Posterior vena cava (tissue), 2 donors: Measurements from ENCODE around the gene ADGRD2. TPM values are rescaled to one million over a fixed set of nuclear protein-coding genes. Genes with fewer than 3 reads are reported as not detected.

Experiments
- DNase-seq: peaks from one replicate; pipeline ENCODE4 v3.0.0-alpha.2; 2020; ENCODE audit warnings: low spot score
- intact Hi-C, 2 donors: fragments of 100-400 bp; cut with DNase I; formaldehyde crosslinking; loops; one replicate each; pipeline versions ENCODE4 v1.14.1 to v1.14.2; 2022 to 2023
- total RNA-seq, 2 donors: library from RNA; stranded (reverse); fragmentation: NEBNext Ultra II Directional; extraction: Animal tissue kit (Norgen Biotek cat#: 25700); gene quantifications; one replicate each; pipeline ENCODE4 v1.2.1, GENCODE V29; 2021
- donor health status: DM: yes; HTN: yes; CAD: no.
- donor health status: DM: yes; HTN: yes; CAD: no.

The ADGRD2 gene
- total RNA-seq, 2 donors from 2014 or later: not detected

GRCh38 chr9:124428751-124429529, 21.3 kb upstream of the ADGRD2 start:
- intact Hi-C loops: no loop called here
- peak; percentile 76 for DNase-seq

DNA sequence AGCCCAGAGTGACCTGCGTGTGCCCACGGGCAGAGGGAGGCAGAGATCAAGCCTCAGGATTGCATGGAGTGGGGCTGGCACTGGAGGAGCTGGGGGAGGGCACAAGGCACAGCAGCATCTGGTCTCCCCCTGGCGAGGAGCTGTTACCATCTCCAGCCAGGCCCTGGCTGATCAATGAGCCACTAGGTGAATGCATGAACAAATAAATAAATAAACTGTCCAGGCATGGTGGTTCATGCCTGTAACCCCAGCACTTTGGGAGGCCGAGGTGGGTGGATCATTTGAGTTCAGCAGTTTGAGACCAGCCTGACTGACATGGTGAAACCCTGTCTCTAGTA, 20.8 kb upstream of the ADGRD2 start:
- intact Hi-C loops: no loop called here
- DNase-seq: peak; percentile 53

DNA sequence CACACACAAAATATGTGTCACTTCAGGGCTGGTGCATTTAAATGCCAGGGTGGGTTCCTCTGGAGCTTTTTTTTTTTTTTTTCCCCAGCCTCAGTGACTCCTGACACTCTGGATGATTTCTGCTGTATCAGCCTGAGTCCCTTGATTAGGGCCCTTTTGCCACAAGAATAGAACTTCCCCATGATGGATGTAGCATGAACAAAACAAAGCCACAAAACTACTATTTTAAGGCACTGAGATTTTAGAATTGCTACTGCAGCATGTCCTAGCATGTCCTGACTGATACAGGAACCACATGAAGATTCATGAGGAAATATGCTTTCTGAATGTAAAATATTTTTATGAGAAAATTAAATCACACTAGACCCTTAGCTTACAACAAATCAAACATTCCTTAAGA, 13.9 kb upstream of the ADGRD2 start:
- DNase-seq: no peak
- intact Hi-C loops: no loop called here

- DNase-seq: no peak
- intact Hi-C loops: no loop called here
Observed at GRCh38 chr9:124437086-124437485, 13.2 kb upstream of the ADGRD2 start.

GRCh38 chr9:124438091-124438490, 12.2 kb upstream of the ADGRD2 start:
- DNase-seq: peak; percentile 34
- intact Hi-C loops: no loop called here

GRCh38 chr9:124439086-124439485, 11.2 kb upstream of the ADGRD2 start:
- intact Hi-C loops: no loop called here
- peak; percentile 1 for DNase-seq

DNA sequence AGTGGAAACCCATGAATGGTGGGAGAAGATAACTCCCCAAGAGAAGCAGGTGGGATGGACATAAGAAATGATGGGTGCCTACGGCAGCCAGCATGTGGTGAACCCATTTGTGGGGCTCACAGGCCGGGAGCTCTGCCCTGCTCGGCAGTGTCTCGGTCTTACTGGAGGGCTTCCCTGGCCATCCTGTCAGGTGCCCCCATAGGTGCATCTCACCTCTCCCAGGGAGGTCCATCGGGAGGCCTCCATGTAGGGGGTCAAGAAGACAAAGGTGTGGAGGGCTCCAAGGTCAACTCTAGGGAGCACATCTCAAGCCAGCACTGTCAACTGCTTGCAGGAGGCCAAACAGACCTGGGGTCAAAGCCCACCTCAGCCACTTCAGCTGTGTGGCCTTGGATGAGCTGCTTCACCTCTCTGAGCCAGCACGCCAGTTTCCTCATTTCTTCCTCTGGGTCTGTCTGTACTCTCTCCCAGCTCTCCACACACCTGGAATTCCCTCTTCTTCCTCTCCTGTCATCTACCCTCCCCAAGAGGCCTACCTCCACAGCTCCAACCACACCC, 10.5 kb upstream of the ADGRD2 start:
- DNase-seq: peak; percentile 44
- intact Hi-C loops: no loop called here

DNA sequence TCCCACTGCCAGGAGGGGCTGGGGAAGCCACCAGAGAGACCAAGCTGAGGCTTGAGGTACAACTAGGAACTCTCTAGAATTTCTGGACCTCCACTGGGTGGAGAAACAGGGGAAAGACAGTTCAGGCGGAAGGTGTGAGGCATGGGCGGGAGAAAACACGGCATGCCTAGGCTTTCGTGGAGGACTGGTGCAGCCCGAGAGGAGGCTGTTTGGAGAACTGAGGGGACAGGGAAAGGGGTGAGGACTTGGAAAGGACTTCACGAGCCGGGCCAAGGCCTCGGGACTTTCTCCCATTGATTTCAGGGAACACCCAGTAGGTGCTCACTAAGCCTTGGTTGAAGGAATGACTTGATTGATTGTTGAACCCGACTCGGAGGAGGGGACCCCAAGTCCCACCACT, 9.5 kb upstream of the ADGRD2 start:
- intact Hi-C loops: no loop called here
- no peak for DNase-seq

GRCh38 chr9:124441291-124441690, 9.0 kb upstream of the ADGRD2 start:
- peak; percentile 75 for DNase-seq
- intact Hi-C loops: no loop called here

DNA sequence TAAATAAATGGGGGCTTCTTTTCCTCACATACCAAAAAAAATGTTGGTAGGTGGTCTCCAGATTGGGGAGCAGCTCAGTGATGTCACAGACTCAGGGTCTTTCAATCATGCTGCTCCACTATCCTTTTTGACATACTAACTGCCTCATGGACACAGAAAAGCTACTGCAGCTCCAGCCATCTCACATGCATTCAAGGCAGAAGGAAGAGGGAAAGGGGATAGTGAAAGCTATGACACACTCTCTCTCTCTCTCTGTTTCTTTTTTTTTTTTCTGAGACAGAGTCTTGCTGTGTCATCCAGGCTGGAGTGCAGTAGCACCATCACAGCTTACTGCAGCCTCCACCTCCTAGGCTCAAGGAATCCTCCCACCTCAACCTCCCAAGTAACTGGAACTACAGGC, 7.9 kb upstream of the ADGRD2 start:
- DNase-seq: peak; percentile 1
- intact Hi-C loops: no loop called here

GRCh38 chr9:124442826-124443225, 7.4 kb upstream of the ADGRD2 start:
- intact Hi-C loops: no loop called here

GRCh38 chr9:124443625-124444024, 6.6 kb upstream of the ADGRD2 start:
- intact Hi-C loops: no loop called here
- DNase-seq: no peak

More at GRCh38 chr9:124442826-124443225, 7.4 kb upstream of the ADGRD2 start:
- peak; percentile 3 for DNase-seq

DNA sequence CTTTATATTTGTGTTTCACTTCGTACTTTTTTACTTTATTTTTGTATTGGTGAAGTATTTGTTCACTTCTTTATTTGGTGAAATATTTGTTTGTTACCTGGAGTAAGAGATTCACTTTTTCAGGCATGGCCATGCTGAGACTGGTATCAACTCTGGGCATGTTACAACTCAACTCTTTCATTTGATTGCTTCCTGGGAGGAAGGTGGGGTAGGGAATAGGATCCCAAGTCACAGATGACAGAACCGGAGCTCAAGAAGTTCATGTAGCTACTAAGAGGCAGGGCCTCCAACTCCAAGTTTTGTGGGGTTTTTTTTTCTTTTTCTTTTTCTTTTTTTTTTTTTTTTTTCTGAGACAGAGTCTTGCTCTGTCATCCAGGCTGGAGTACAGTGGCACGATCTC, 6.1 kb upstream of the ADGRD2 start:
- peak; percentile 5 for DNase-seq
- intact Hi-C loops: no loop called here

- intact Hi-C loops: no loop called here
Observed at GRCh38 chr9:124447297-124447661, 3.0 kb upstream of the ADGRD2 start.

DNA sequence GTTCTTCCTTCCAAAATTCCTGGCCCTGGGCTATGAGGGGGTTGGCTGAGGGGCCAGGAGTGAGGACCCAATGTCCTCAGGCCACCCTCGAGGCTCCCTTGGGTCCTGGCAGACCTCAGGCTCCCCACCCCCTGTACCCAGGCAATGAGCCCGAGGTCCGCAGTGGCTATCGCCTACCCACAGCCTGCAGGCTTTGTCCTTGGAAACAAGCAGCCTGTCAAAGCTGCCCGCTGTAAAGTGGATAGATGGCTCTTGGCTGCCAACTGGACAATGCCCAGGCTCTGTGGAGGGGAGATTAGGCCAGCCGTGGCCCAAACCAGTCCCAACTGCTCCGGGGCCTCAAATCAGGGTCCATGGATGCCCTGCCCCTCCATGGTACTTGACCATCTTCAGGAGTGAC, 2.2 kb upstream of the ADGRD2 start:
- intact Hi-C loops: no loop called here

More at GRCh38 chr9:124447297-124447661, 3.0 kb upstream of the ADGRD2 start:
- no peak for DNase-seq

DNA sequence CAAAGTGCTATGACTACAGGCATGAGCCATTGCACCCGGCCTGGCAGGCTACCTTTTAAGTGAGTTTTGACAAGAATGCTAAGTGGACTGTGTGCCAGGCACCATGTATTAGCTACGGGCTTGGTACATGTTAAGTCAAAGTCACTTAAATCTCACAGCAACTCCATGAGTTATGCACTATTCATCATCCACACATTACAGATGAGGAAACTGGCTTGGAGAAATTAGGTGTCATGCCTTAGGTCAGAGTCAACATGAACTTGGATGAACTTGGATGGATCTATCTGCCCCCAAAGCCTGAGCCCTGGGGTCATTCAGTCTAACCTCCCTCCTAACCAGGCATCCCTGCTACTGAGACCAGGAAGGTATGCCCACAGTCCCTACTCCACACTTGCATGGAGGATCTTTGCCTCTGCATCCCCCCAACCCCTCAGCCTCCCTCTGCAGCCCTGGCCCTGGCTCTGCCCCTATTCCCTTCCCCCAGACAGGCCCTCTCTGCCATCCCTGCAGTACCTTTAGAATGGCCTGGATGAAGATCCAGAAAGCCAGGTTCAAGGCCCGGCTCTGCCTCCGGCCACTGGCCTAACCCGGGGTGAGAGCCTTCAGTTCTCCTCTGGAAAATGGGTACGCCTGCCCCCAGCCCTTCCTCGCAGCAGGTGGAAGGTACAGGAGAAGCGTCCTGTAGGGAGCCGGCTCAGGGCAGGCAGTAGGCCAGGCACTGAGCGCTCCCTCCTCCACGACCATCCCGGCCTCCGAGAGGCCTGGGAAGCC, 685 bp upstream of the ADGRD2 start:
- intact Hi-C loops: no loop called here
- DNase-seq: peak; percentile 64

More for the DNA sequence above, 2.2 kb upstream of the ADGRD2 start:
- peak; percentile 52 for DNase-seq

DNA sequence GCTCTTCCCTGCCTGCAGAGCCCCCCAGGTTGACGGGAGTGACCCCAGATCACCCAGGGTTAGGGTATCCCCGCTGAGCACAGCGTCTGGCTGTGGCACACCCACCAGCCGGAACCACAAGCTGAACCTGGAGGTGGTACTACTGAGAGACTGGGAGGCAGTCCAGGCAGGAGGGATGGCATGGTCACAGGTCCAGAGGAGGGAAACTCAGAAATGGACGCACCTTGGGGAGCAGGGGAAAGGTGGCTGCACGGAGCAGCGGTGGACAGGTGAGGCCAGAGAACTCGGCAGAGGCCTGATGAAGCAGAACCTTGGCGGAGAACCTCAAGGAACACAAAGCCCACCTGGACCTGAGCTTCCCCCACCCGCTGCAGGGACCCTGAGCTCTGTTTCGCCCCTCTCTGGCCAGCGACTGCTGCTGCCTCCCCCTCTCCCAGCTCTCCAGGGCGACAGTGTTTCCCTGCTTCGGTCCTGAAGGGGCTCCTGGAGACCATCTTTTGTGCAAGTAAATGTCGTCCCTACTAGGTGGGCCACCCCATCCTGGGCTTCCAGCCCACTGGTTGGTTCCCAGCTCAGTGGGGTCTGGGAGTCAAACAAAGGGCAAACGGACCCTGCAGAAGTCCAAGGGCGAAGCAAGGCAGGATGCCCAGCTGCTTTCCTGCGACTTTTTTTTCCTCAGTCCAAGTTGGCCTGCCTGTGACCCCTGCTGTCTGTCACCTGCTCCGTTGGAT, 845 bp downstream of the ADGRD2 start:
- intact Hi-C loops: no loop called here
- DNase-seq: peak; percentile 68

DNA sequence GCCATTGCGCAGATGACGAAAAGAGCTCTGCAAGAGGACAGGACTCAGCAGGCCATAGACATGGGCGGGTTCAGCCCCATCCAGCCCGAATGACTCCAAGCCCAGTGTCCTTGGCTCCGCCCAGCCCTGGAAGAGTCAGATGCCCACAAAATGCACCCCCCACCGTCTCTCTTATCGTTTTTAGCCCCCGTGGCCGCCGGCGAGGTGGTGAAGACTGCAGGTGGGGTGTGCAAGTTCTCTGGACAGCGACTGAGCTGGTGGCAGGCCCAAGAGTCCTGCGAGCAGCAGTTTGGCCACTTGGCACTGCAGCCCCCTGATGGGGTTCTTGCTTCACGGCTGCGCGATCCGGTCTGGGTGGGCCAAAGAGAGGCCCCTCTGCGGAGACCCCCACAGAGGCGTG, 2.1 kb downstream of the ADGRD2 start:
- intact Hi-C loops: no loop called here
- peak; percentile 71 for DNase-seq

GRCh38 chr9:124452841-124453585, 2.8 kb downstream of the ADGRD2 start:
- intact Hi-C loops: no loop called here
- DNase-seq: peak; percentile 58
